Measurements from ENCODE around the gene LYPD8. TPM values are rescaled to one million over a fixed set of nuclear protein-coding genes. Genes with fewer than 3 reads are reported as not detected.

LYPD8 gene
- total RNA-seq, 1 donor from 2014 or later, result not detected

- no peak for DNase-seq (ENCODE audit: low read depth)
- H3K9me3 Mint-ChIP-seq (ENCODE audit: unreplicated experiment), result peaks cover 18% of the 10 kb centered on the region
- no peaks in the 10 kb centered on the region for H3K4me1 Mint-ChIP-seq (ENCODE audit: low read depth, unreplicated experiment)
- Histone ChIP-seq H3K4me1 (ENCODE audit: insufficient read depth, low read length) (no peaks in the 10 kb centered on the region), H3K79me2 (ENCODE audit: insufficient read depth, low read length) (no peaks in the 10 kb centered on the region), H2AFZ (ENCODE audit: low read depth, low read length) (no peak overlapping the region), H3K4me3 (ENCODE audit: insufficient read depth, low read depth, low read length) (no peak overlapping the region), H3K27me3 (ENCODE audit: insufficient read depth, low read length) (no peaks in the 10 kb centered on the region), H3K36me3 (ENCODE audit: insufficient read depth, low read length) (no peaks in the 10 kb centered on the region), H3K9me3 (ENCODE audit: insufficient read depth, low read depth, low read length) (peaks cover 5% of the 10 kb centered on the region), H4K20me1 (ENCODE audit: insufficient read depth, low read length) (no peaks in the 10 kb centered on the region), H3K27ac (ENCODE audit: low read depth, low read length) (no peak overlapping the region), H3K4me2 (ENCODE audit: low read length) (no peak overlapping the region), H3K9ac (ENCODE audit: low read length) (no peak overlapping the region)
- TF ChIP-seq EZH2 (IDR thresholded peaks at IDR 0.05; ENCODE audit: insufficient read depth, low read length) (no peak), CTCF (IDR thresholded peaks at IDR 0.05; ENCODE audit: insufficient read depth, low read depth, low read length) (no peak)
- H3K36me3 Mint-ChIP-seq (ENCODE audit: low read depth, unreplicated experiment), result peaks cover 1% of the 10 kb centered on the region
- H3K4me3 Mint-ChIP-seq (ENCODE audit: unreplicated experiment), result no peak overlapping the region
- no peak for FAIRE-seq
- H3K27ac Mint-ChIP-seq (ENCODE audit: unreplicated experiment), result no peak overlapping the region
- no peaks in the 10 kb centered on the region for H3K27me3 Mint-ChIP-seq (ENCODE audit: low read depth, unreplicated experiment)
Measured at GRCh38 chr1:248739572-248740205, 15.9 kb downstream of the LYPD8 start.

GRCh38 chr1:248737457-248737856 is 18.1 kb downstream of the LYPD8 start:
- Histone ChIP-seq H2AFZ (ENCODE audit: low read depth, low read length) (no peak overlapping the region), H3K4me1 (ENCODE audit: insufficient read depth, low read length) (no peaks in the 10 kb centered on the region), H3K4me3 (ENCODE audit: insufficient read depth, low read depth, low read length) (no peak overlapping the region), H3K9ac (ENCODE audit: low read length) (no peak overlapping the region), H3K27ac (ENCODE audit: low read depth, low read length) (no peak overlapping the region), H4K20me1 (ENCODE audit: insufficient read depth, low read length) (no peaks in the 10 kb centered on the region), H3K27me3 (ENCODE audit: insufficient read depth, low read length) (no peaks in the 10 kb centered on the region), H3K36me3 (ENCODE audit: insufficient read depth, low read length) (no peaks in the 10 kb centered on the region), H3K9me3 (ENCODE audit: insufficient read depth, low read depth, low read length) (peaks cover 4% of the 10 kb centered on the region), H3K79me2 (ENCODE audit: insufficient read depth, low read length) (no peaks in the 10 kb centered on the region), H3K4me2 (ENCODE audit: low read length) (no peak overlapping the region)
- no peak overlapping the region for H3K4me3 Mint-ChIP-seq (ENCODE audit: unreplicated experiment)
- no peak for DNase-seq (ENCODE audit: low read depth)
- no peak for TF ChIP-seq CTCF (IDR thresholded peaks at IDR 0.05; ENCODE audit: insufficient read depth, low read depth, low read length)
- TF ChIP-seq EZH2 (IDR thresholded peaks at IDR 0.05; ENCODE audit: insufficient read depth, low read length), result no peak
- H3K27ac Mint-ChIP-seq (ENCODE audit: unreplicated experiment), result no peak overlapping the region
- peaks cover 1% of the 10 kb centered on the region for H3K36me3 Mint-ChIP-seq (ENCODE audit: low read depth, unreplicated experiment)
- H3K9me3 Mint-ChIP-seq (ENCODE audit: unreplicated experiment), result peaks cover 20% of the 10 kb centered on the region
- H3K27me3 Mint-ChIP-seq (ENCODE audit: low read depth, unreplicated experiment), result no peaks in the 10 kb centered on the region
- FAIRE-seq, result no peak
- no peaks in the 10 kb centered on the region for H3K4me1 Mint-ChIP-seq (ENCODE audit: low read depth, unreplicated experiment)

GRCh38 chr1:248736977-248737376 is 18.6 kb downstream of the LYPD8 start:
- Mint-ChIP-seq H3K36me3 (ENCODE audit: low read depth, unreplicated experiment) (peaks cover 1% of the 10 kb centered on the region), H3K4me1 (ENCODE audit: low read depth, unreplicated experiment) (no peaks in the 10 kb centered on the region), H3K27ac (ENCODE audit: unreplicated experiment) (no peak overlapping the region), H3K9me3 (ENCODE audit: unreplicated experiment) (peaks cover 20% of the 10 kb centered on the region), H3K4me3 (ENCODE audit: unreplicated experiment) (no peak overlapping the region), H3K27me3 (ENCODE audit: low read depth, unreplicated experiment) (no peaks in the 10 kb centered on the region)
- Histone ChIP-seq H4K20me1 (ENCODE audit: insufficient read depth, low read length) (no peaks in the 10 kb centered on the region), H3K36me3 (ENCODE audit: insufficient read depth, low read length) (no peaks in the 10 kb centered on the region), H3K4me1 (ENCODE audit: insufficient read depth, low read length) (no peaks in the 10 kb centered on the region), H3K4me2 (ENCODE audit: low read length) (no peak overlapping the region), H3K27me3 (ENCODE audit: insufficient read depth, low read length) (no peaks in the 10 kb centered on the region), H3K9me3 (ENCODE audit: insufficient read depth, low read depth, low read length) (peaks cover 4% of the 10 kb centered on the region), H3K27ac (ENCODE audit: low read depth, low read length) (no peak overlapping the region), H3K9ac (ENCODE audit: low read length) (no peak overlapping the region), H2AFZ (ENCODE audit: low read depth, low read length) (no peak overlapping the region), H3K79me2 (ENCODE audit: insufficient read depth, low read length) (no peaks in the 10 kb centered on the region), H3K4me3 (ENCODE audit: insufficient read depth, low read depth, low read length) (no peak overlapping the region)
- no peak for FAIRE-seq
- DNase-seq (ENCODE audit: low read depth), result no peak
- no peak for TF ChIP-seq EZH2 (IDR thresholded peaks at IDR 0.05; ENCODE audit: insufficient read depth, low read length)
- no peak for TF ChIP-seq CTCF (IDR thresholded peaks at IDR 0.05; ENCODE audit: insufficient read depth, low read depth, low read length)
